ENCODE data around the gene SLC16A13.

The SLC16A13 gene

DNA sequence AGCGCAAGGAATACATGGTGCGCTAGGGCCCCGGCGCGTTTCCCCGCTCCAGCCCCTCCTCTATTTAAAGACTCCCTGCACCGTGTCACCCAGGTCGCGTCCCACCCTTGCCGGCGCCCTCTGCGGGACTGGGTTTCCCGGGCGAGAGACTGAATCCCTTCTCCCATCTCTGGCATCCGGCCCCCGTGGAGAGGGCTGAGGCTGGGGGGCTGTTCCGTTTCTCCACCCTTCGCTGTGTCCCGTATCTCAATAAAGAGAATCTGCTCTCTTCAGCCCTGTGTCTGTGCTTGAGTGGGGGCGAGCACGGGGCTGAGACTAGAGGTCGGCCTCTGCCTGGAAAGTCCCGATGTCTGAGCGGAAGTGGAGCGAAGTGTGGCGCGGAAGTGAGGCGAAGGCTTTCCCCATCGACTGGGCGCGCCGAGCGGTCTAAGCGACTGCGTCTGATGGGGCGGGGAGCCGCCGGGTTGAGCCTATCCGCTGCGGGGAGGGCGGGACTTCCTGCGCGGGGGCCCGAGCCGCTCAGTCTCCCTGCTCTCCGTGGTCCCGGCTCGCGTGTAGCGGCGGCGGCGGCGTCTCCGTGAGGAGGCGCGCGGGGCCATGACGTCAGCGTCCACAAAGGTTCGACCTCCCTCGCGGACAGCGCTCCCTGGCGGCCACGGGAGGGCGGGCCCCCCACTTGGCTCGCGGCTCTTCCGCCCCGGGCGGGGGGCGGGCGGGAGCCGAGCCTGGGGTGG is 21.4 kb upstream of the SLC16A13 start:
- DNase-seq = peak; percentile 99 to 100 (median 99)

DNA sequence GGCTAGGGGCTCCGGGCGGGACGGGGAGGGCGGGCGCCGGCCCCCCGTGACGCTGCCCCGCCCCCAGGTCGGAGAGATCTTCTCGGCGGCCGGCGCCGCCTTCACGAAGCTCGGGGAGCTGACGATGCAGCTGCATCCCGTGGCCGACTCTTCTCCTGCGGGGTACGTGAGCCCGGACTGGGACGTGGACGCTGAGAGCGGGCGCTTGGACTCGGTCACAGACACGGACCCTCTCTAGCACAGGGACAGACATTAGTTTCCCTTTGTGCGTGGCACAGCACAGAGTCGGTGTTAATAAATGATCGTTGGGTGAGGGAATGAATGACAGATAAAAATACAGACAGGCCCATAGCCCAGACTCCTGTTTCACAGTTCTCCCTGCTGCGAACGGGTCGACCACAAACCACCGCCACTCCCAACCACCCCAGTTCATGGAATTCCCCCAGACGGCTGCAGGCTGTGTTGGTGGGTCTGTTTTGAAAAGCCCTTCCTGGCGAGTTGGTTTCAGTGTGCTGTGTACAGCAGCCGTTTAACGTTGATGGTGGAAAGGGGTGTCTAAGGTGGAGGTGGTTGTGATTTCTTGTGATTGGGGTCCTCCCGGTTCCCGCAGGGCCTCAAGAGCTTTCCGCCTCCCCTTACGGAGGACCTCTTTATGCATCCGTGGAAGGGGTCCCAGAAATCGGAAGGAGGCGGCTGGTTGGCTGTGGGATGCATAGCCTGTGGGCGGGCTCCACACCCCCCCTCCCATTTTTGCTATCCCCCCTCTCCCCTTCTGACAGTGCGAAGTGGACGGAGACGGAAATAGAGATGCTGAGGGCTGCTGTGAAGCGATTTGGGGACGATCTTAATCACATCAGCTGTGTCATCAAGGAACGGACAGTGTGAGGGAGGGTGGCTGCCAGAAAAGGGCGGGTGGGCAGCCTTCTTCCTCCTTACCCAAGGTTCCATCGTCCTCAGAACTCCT is 20.5 kb upstream of the SLC16A13 start:
- peak; percentile 51 to 70 (median 62) for DNase-seq

DNA sequence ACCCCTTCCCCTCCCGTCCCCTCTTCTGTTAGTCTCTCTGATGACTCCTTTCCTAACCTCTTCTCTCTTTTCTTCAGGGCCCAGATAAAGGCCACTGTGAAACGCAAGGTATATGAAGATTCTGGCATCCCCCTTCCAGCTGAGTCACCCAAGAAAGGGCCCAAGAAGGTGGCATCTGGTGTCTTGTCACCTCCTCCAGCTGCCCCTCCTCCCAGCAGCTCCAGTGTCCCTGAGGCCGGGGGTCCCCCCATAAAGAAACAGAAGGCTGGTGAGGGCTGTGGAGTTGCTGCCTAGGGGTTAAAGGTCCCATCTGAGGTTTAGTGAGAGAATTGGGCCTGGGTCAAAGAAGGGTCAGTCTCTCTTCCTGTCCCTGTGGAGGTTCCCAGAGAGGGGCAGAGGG is 19.4 kb upstream of the SLC16A13 start:
- DNase-seq = no peak

DNA sequence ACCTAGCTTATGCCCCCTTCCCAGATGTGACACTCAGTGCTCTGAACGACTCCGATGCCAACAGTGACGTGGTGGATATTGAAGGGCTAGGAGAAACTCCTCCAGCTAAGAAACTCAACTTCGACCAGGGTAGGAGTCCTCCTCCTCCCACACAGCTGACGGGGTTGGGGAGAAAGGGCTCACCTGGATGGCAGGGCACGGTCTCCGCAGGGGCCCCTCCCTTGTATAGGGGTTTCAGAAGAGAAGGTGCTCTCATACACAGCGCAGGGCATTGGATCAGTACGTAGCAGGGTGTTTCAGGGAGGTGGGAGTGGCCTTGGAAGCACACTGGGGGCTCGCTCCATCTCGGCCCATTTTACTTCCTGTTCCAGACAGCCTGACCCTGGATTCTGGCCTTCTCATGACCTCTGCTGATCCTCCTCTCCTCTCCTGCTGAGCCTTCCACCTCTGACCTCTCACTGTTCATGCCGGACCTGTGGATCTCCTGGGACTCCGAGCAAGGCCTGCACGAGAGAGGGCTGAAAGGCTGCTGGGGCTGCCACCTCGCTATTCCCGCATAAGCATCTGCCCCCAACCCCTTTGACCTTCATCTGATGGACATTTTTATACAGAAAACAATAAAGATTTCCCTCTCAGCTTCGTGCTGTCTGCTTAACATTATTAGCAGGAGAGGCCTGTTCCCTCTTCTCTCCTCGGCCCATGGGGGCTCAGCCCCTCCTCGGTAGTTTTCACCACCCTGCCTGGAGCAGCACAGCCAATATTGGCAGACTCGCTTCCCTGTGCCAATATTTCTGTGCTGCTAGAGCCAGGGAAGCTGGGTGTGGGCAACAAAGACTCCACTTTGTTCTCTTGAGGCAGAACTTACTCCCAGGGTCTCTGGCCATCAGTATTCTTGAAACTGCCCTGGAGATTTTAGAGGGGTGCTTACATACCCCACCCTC is 18.7 kb upstream of the SLC16A13 start:
- DNase-seq = no peak

DNA sequence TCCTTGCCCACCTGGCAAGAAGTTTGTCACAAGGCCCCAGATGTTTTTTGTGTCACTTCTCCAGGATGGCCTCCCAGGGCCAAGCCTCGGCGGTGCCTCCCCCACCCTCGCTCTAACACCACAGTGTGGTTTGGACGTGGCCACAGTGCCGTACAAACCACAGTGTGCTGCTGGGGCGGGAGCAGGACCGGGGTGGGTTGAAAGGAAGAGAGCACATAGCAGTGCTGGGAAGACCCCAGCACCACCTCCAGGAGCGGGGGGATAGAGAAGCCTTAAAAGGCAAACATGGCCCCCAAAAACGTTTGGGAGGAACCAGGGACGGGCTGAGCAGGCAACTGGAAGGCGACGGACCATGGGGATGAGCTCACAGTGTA is 18.0 kb upstream of the SLC16A13 start:
- DNase-seq = no peak

DNA sequence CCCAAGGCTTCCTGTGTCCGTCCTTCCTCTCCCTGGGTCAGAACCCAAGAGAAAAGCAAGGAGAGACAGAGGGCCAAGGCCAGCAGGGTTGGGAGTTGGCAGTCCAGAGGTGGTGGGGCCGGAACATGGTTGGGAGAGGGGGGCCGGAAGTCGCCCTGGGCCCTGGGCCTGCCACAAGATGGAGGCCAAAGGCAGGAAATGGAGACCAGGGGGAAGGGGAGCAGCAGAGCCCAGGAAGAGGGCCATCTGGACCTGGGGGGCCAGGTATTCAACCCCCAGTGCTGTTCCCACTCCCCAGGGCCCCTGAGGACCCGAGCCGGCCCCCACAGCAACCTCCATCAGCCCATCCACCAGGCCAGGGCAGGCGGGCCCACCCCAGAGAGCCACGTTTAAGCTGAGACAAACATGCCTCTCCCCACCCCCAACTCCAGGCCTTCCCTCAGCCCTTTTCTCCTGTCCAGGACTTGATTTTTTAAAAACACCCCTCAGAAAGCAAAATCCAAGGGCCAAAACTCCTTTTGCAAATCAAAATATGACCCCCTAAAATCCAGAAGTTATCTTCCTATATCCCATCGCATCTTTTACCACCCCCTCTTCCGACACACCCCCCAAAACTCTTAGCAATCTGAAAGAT is 17.4 kb upstream of the SLC16A13 start:
- no peak for DNase-seq

DNA sequence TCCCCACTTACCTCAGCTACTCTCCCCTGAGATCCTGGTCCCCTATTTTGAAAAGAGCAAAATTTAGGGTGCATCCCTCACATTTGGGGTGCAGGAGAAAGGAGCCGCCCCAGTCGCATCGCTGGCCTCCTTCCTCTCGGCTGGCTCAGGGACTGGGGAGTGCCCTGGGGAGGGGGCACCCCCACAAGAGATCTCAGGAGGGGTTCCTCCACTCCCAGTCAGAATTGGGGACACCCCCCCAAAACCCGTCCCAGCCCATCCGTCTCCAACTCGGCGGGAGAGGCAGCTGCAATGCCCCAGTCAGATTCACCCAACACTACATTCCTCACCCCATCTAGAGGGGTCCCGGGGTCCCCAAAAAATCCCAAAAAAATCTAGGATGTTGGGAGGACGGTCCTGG is 16.4 kb upstream of the SLC16A13 start:
- no peak for DNase-seq

DNA sequence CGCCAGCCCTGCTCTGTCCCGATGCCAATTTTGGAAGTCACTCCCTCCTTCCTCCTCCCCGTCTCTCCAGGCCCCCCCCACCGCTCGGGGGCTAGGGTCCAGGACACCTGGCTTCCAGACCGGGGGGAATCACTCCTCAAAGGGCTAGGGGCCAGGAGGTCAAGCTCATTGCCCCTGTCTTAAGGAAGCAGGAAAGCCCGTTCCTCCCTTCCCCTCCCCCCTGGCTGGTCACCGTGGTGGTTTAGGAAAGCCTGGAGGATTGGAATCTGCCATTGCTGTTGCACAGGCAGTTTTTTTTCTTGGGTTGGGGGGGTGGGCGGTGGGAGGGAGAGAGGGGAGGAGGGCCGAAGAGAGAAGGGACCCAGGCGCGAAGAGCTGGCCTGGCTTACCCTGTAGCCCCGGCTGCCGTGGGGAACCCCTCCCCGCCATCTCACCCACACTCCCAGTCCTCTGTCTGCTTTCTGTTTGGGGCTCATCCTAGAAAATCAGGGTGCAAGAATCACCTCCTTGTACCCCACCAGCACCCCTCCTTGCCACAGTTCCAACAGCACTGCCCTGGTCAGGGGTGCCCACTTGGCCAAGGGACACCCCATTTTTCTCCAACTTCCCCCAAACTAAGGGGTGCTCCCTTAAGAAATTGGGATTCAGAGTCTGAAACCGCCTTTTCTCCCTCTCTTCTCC is 15.8 kb upstream of the SLC16A13 start:
- DNase-seq = no peak

DNA sequence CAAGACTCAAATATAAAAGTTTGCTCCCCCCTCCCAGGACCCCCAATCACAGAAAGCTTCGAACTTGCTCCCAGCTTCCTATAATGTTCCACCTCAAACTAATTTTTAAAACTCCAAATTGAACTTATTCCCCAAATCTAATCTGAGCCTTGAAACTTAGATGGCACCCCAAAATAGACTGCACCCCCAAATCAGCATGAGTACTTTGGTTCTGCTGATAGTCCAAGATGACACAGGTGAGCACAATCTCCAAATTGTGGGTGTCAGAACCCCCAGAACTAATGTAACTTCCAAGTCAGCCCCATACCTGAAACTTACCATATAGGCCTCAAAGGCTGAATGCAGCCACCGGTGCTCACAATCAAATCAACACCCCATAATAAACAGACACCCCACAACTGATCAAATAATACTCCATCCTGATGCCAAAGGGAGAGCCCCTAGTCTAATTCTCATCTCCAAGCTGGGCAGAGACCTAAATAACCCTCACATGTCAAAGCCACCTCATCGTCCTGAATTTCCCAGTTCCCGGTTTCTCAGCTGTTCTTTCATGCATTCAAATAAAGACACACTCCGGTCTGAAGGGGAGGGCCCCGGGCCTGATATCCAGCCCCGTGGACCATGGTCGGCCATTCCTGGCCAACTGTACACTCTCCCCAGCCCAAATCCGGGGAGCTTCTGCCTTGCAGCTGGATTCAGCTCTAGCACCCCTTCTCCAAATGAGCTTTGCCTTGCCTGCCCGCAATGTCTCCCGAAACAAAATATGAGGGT is 14.7 kb upstream of the SLC16A13 start:
- no peak for DNase-seq

DNA sequence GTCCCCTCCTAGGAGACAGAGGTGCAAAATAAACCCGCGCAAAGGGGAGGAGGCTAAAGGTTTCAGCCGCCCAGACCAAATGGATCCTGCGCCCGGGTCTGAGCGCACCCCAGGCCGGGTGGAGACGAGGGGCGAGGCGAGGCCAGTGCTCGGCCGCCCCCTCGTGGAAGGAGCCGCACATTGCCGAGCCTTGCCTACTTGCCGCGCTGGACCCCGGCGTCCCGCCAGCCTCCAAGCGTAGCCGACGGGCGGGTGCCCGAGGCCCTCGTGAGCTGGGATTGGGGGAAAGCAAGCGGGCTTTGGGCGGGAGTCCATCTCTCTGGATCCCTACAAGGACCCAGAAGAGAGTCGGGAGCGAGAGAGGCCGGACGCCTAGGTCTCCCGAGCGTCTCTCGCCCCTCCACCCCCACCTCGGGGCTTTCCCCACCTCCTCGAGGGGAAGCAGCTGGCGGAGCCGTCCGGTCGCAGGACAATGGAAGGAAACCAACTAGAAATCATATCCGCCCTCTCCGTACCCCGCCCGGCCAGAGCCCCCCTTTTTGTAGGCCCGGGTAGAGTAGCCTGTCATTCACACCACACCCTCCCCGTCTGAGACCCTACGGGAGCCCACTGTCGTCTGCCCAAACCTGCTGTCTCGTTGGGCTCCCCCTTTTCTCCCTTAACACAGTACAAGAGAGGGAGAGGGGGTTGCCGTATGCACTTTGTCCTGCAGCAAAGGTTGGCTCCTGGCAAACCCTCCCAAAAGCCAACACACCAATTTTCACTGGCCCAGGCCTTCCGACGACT is 13.6 kb upstream of the SLC16A13 start:
- peak; percentile 77 to 90 (median 88) for DNase-seq

DNA sequence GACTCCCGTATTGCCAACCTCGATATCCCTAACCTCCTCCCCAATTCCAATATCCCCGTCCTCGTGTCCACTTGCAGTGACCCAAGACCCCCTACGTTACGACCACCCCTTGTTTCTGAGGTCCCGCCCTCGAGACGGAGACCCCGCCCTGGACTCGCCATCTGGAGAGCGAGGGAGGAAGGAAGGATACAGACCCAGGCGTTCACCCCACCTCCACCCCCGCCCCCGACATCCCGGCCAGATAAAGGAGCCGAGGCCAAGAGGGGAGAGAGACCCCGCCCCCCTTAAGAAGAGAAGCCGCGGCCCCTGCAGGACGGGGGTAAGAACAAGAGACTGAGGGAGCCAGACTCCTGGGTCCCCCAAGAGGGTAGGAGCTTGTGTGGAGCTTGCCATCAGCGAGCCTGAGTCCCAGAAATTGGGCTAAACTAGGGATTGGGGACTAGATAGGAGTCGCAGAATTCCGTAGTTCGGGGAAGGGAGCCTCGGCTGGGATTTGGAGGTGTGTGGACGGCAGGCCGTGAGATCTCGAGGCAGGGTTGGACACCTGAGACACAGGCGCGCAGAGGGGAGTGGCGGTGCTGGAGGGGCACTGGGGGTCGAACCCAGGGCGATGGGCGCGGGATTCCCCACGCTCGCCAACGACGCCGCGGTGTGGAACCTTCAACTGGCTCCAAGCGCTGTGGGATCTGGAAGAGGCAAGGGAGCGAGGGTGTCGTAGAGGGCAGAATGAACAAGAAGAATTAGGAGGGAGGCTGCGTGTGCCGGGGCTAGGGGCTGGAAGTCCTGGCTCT is 12.8 kb upstream of the SLC16A13 start, which contains the start of gene BCL6B:
Gene BCL6B (plus strand): TSS at position 270 of the 791 bp plus-strand sequence. CDS start 622 bp downstream, outside the sequence.
- no peak for DNase-seq

DNA sequence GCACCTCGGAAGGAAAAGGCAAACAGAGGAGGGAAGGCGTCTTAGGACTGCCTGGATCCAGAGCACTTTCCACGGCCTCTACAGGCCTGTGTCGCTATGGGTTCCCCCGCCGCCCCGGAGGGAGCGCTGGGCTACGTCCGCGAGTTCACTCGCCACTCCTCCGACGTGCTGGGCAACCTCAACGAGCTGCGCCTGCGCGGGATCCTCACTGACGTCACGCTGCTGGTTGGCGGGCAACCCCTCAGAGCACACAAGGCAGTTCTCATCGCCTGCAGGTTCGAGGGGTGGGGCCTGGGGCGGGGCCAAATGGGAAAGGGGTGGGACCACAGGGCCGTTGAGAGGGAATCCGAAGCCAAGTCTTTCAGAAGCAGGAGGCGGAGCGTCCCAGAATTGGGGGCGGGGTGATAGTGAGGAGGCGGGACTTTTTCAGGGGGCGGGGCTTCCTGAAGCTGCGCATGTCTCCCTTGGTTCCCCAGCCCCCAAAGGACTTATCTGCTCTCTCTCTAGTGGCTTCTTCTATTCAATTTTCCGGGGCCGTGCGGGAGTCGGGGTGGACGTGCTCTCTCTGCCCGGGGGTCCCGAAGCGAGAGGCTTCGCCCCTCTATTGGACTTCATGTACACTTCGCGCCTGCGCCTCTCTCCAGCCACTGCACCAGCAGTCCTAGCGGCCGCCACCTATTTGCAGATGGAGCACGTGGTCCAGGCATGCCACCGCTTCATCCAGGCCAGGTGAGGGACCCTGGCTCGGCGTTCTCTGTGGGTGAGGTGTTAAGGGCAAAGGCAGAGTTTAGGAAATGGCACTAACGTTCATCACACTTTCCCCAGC is 12.0 kb upstream of the SLC16A13 start:
- peak; percentile 94 to 95 (median 94) for DNase-seq

DNA sequence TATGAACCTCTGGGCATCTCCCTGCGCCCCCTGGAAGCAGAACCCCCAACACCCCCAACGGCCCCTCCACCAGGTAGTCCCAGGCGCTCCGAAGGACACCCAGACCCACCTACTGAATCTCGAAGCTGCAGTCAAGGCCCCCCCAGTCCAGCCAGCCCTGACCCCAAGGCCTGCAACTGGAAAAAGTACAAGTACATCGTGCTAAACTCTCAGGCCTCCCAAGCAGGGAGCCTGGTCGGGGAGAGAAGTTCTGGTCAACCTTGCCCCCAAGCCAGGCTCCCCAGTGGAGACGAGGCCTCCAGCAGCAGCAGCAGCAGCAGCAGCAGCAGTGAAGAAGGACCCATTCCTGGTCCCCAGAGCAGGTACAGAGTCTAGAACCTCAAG is 11.4 kb upstream of the SLC16A13 start:
- no peak for DNase-seq

DNA sequence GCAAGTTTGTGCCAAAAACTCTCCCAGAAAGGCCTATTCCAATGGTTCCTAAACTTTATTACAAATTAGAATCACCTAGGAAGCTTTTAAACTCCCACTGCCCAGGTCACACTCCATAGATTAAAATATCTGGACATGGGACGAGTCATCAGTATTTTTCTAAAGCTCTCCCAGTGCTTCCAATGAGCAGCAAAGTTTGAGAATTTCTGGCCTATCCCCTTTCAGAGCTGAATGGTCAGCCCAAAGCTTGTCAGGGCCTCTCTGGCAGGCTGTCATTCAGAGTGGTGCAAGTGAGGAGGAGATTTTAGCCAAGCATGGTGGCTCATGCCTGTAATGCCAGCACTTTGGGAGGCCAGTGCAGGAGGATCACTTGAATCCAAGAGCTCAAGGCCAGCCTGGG is 10.6 kb upstream of the SLC16A13 start:
- DNase-seq = no peak

DNA sequence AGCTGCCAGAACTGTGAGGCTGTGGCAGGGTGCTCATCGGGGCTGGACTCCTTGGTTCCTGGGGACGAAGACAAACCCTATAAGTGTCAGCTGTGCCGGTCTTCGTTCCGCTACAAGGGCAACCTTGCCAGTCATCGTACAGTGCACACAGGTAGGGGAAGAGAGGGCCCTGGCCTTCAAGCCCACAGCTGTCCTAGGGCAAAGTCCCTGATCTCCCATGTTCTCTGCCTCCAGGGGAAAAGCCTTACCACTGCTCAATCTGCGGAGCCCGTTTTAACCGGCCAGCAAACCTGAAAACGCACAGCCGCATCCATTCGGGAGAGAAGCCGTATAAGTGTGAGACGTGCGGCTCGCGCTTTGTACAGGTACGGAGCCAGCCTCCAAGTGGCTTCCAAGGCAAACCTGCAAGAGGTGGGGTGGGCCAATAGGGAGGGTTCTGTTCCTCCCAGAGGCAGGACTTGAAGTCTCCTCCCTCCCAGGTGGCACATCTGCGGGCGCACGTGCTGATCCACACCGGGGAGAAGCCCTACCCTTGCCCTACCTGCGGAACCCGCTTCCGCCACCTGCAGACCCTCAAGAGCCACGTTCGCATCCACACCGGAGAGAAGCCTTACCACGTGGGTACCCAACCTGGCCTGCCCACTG is 9.2 kb upstream of the SLC16A13 start:
- no peak for DNase-seq

DNA sequence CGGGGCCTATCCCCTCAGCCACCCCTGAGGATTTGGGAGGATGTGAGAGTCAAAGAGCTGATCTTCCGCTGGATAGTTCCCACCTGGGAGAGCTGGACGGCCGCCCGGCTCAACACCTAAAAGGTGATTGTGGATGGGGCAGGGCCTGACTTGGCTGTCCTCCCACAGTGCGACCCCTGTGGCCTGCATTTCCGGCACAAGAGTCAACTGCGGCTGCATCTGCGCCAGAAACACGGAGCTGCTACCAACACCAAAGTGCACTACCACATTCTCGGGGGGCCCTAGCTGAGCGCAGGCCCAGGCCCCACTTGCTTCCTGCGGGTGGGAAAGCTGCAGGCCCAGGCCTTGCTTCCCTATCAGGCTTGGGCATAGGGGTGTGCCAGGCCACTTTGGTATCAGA is 8.5 kb upstream of the SLC16A13 start:
- DNase-seq = no peak

DNA sequence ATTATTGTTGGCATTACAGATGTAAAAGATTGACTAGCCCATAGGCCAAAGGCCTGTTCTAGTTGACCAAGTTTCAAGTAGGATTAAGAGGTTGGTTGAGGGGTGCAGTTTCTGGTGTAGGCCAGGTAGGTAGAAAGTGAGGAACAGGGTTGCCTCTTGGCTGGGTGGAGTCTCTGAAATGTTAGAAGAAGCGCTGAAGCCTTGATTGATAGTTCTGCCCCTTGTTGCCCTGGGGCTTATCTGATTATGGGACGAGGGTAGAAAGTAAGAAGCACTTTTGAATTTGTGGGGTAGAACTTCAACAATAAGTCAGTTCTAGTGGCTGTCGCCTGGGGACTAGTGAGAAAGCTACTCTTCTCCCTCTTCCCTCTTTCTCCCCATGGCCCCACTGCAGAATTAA is 6.7 kb upstream of the SLC16A13 start:
- no peak for DNase-seq

Measured in suppressor macrophage (primary cell).